ENCODE measurements around the gene OTUB1. TPM values are rescaled to one million over a fixed set of nuclear protein-coding genes. Genes with fewer than 3 reads are reported as not detected.

Gene OTUB1
- total RNA-seq, 1 experiment from 2014 or later, result 56.0 TPM

DNA sequence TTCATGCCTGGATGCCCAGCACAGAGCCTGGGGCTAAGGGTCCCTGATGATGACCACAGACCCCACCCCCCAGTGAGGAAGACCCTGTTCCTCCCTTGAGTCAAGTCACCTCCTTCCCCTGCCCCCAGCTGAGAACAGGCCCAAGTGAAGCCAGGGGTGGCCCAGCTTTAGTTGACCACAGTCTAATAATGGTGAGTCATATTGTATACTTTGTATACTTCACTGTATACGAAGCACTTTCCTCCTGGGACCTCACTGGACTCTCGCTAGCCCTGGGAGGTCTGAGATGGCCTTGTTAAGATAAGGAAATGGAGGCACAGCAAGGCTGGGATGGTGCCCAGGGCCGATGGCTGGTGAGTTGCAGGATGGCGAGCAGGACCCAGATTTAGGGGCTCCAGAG lies 45.8 kb downstream of the OTUB1 start:
- peaks cover 50% of the 10 kb centered on the region for H3K27me3 Mint-ChIP-seq (ENCODE audit: insufficient read depth, unreplicated experiment)
- H3K4me1 Mint-ChIP-seq (ENCODE audit: insufficient read depth, unreplicated experiment), result no peaks in the 10 kb centered on the region
- DNase-seq (ENCODE audit: unreplicated experiment), result no peak
- H3K27ac Mint-ChIP-seq (ENCODE audit: low read depth, unreplicated experiment), result no peak overlapping the region
- no TSS peak for BruUV-seq (replicated peaks)
- ChIA-PET POLR2A (no interaction called here), CTCF (no interaction called here)
- H3K9me3 Mint-ChIP-seq (ENCODE audit: unreplicated experiment), result no peaks in the 10 kb centered on the region
- no peak overlapping the region for H3K4me3 Mint-ChIP-seq (ENCODE audit: unreplicated experiment)
- intact Hi-C loops (cut with micrococcal nuclease), result no loop called here
- TF ChIP-seq, protein P1, sequence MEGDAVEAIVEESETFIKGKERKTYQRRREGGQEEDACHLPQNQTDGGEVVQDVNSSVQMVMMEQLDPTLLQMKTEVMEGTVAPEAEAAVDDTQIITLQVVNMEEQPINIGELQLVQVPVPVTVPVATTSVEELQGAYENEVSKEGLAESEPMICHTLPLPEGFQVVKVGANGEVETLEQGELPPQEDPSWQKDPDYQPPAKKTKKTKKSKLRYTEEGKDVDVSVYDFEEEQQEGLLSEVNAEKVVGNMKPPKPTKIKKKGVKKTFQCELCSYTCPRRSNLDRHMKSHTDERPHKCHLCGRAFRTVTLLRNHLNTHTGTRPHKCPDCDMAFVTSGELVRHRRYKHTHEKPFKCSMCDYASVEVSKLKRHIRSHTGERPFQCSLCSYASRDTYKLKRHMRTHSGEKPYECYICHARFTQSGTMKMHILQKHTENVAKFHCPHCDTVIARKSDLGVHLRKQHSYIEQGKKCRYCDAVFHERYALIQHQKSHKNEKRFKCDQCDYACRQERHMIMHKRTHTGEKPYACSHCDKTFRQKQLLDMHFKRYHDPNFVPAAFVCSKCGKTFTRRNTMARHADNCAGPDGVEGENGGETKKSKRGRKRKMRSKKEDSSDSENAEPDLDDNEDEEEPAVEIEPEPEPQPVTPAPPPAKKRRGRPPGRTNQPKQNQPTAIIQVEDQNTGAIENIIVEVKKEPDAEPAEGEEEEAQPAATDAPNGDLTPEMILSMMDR (IDR thresholded peaks at IDR 0.05; ENCODE audit: unreplicated experiment), result no peak
- no peaks in the 10 kb centered on the region for H3K36me3 Mint-ChIP-seq (ENCODE audit: insufficient read depth, unreplicated experiment)

DNA sequence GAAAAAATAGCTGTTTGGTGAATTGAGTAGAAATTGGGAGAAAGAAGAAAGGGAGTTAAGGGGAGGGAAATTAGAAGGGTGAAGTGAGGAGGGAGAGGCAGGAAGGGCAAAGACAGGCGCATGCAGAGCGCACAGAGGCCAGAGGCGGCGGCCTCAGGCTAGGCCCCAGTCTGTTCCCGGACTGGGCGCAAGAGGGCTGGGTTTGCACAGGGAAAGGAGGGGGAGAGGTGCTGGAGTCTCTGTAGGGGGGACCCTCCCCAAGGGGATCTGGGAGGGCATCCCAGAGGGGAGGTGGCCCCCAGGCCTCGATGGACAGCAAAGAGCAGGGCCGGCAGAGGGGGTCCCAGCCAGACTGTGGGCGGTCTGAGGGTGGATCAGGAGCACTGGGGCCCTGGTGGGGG lies 48.2 kb downstream of the OTUB1 start:
- intact Hi-C loops (cut with micrococcal nuclease), result no loop called here
- peaks cover 40% of the 10 kb centered on the region for H3K27me3 Mint-ChIP-seq (ENCODE audit: insufficient read depth, unreplicated experiment)
- H3K4me1 Mint-ChIP-seq (ENCODE audit: insufficient read depth, unreplicated experiment), result no peaks in the 10 kb centered on the region
- no peaks in the 10 kb centered on the region for H3K36me3 Mint-ChIP-seq (ENCODE audit: insufficient read depth, unreplicated experiment)
- DNase-seq (ENCODE audit: unreplicated experiment), result no peak
- no peak overlapping the region for H3K27ac Mint-ChIP-seq (ENCODE audit: low read depth, unreplicated experiment)
- ChIA-PET POLR2A (interaction anchor here (0.6 to 1.0 kb wide), 2 partner anchors 17 to 575 kb away, joined by 3 to 4 read pairs; no protein-coding TSS in a partner anchor), CTCF (interaction anchor here (0.5 to 0.7 kb wide), 4 partner anchors 9 to 116 kb away, joined by 3 to 5 read pairs (median 4); no protein-coding TSS in a partner anchor)
- no peak overlapping the region for H3K4me3 Mint-ChIP-seq (ENCODE audit: unreplicated experiment)
- TF ChIP-seq, protein P1 (IDR thresholded peaks at IDR 0.05; ENCODE audit: unreplicated experiment), result no peak
- BruUV-seq (replicated peaks), result no TSS peak
- no peaks in the 10 kb centered on the region for H3K9me3 Mint-ChIP-seq (ENCODE audit: unreplicated experiment)

DNA sequence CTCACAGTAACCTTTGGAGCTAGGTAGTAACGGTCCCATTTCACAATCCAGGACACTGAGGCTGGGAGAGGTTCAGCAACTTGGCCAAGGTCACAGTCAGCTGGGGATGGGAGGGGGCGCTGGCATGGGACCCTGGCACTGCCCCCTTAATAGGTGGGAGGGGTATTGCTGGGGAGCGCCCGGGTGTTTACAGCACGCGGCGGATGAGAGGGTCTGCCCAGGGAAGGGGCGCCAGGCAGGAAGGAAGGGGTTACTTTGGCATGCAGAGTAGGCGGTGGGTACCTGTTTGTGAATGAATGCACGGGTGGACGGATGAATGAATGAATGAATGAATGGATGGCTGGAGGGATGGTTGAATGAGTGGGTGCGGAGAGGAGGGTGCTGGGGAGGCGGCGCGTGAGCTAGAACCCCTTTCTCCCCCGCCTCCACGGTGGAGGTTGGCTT lies 48.9 kb downstream of the OTUB1 start:
- Mint-ChIP-seq H3K27ac (ENCODE audit: low read depth, unreplicated experiment) (no peak overlapping the region), H3K9me3 (ENCODE audit: unreplicated experiment) (no peaks in the 10 kb centered on the region), H3K36me3 (ENCODE audit: insufficient read depth, unreplicated experiment) (peaks cover 3% of the 10 kb centered on the region), H3K4me1 (ENCODE audit: insufficient read depth, unreplicated experiment) (no peaks in the 10 kb centered on the region), H3K27me3 (ENCODE audit: insufficient read depth, unreplicated experiment) (peaks cover 33% of the 10 kb centered on the region), H3K4me3 (ENCODE audit: unreplicated experiment) (peak overlapping the region; percentile 42)
- intact Hi-C loops (cut with micrococcal nuclease), result no loop called here
- CTCF ChIA-PET, result interaction anchor here (0.5 kb wide), 1 partner anchor 8 kb away, joined by 3 read pairs; no protein-coding TSS in a partner anchor
- BruUV-seq (replicated peaks), result no TSS peak
- POLR2A ChIA-PET, result interaction anchor here (0.6 kb wide), 1 partner anchor 576 kb away, joined by 4 read pairs; no protein-coding TSS in a partner anchor
- no peak for DNase-seq (ENCODE audit: unreplicated experiment)
- TF ChIP-seq, protein P1 (IDR thresholded peaks at IDR 0.05; ENCODE audit: unreplicated experiment), result no peak

- intact Hi-C loops (cut with micrococcal nuclease), result no loop called here
- Mint-ChIP-seq H3K36me3 (ENCODE audit: insufficient read depth, unreplicated experiment) (peaks cover 7% of the 10 kb centered on the region), H3K9me3 (ENCODE audit: unreplicated experiment) (no peaks in the 10 kb centered on the region), H3K4me3 (ENCODE audit: unreplicated experiment) (peak within 1 kb of the TSS; percentile 42), H3K4me1 (ENCODE audit: insufficient read depth, unreplicated experiment) (no peaks in the 10 kb centered on the region), H3K27me3 (ENCODE audit: insufficient read depth, unreplicated experiment) (peaks cover 32% of the 10 kb centered on the region), H3K27ac (ENCODE audit: low read depth, unreplicated experiment) (no peak within 1 kb of the TSS)
- DNase-seq (ENCODE audit: unreplicated experiment), result no peak
- ChIA-PET POLR2A (no interaction called here), CTCF (no interaction called here)
- no TSS peak for BruUV-seq (replicated peaks)
- TF ChIP-seq, protein P1 (IDR thresholded peaks at IDR 0.05; ENCODE audit: unreplicated experiment), result no peak
Observed at GRCh38 chr11:64035576-64035975, 49.3 kb downstream of the OTUB1 start, which contains the start of gene FLRT1. Gene FLRT1 (plus strand): TSS chr11:64035931. CDS start chr11:64116268, 80,337 bp downstream.
